Skeletal muscle cell (primary cell): ENCODE results near the gene PARP3.
"Not testable (repeated sequence)": the region's sequence is repeated elsewhere in the genome, so short reads cannot be mapped to it uniquely, and the experiment has no call there.

Experiments used
- DNase-seq: peaks from one replicate; pipeline ENCODE4 v3.0.0-alpha.2; 2010; ENCODE audit warnings: low read depth
- H3K4me3 ChIP-seq: 2 replicates; pipeline ENCODE4 v1.5.1; 2011; ENCODE audit warnings: low read depth, mild to moderate bottlenecking, control low read depth, low read length, moderate library complexity

Gene PARP3

GRCh38 chr3:51977446-51978142 is 35.4 kb downstream of the PARP3 start:
- no peak overlapping the region for H3K4me3 ChIP-seq
- no peak for DNase-seq

GRCh38 chr3:51978143-51978502 is 36.0 kb downstream of the PARP3 start:
- no peak overlapping the region for H3K4me3 ChIP-seq
- no peak for DNase-seq

- no peak for DNase-seq
- no peak overlapping the region for H3K4me3 ChIP-seq
These were observed 38.1 kb downstream of the PARP3 start for GRCh38 chr3:51980253-51980652.

GRCh38 chr3:51982352-51982837 is 40.2 kb downstream of the PARP3 start:
- peak overlapping the region; percentile 58 for H3K4me3 ChIP-seq
- DNase-seq, result no peak

- H3K4me3 ChIP-seq, result peak within 1 kb of the TSS; percentile 58
- peak; percentile 84 for DNase-seq
These were observed 40.8 kb downstream of the PARP3 start, which contains the start of gene ACY1 for GRCh38 chr3:51982838-51983577. ACY1 (plus strand) TSS chr3:51983535; CDS start chr3:51984065, 530 bp downstream.

GRCh38 chr3:51983578-51984268 is 41.6 kb downstream of the PARP3 start:
- DNase-seq, result no peak
- peak overlapping the region; percentile 58 for H3K4me3 ChIP-seq

- H3K4me3 ChIP-seq, result peak overlapping the region; percentile 58
- DNase-seq, result no peak
These were observed 42.1 kb downstream of the PARP3 start for GRCh38 chr3:51984269-51984647.

GRCh38 chr3:51985063-51985462 is 42.9 kb downstream of the PARP3 start:
- no peak for DNase-seq
- H3K4me3 ChIP-seq, result no peak overlapping the region

GRCh38 chr3:51986010-51986947 is 44.1 kb downstream of the PARP3 start:
- DNase-seq, result no peak

GRCh38 chr3:51987568-51987967 is 45.4 kb downstream of the PARP3 start:
- no peak overlapping the region for H3K4me3 ChIP-seq
- no peak for DNase-seq

More at GRCh38 chr3:51986010-51986947, 44.1 kb downstream of the PARP3 start:
- no peak overlapping the region for H3K4me3 ChIP-seq

GRCh38 chr3:51988286-51989146 is 46.4 kb downstream of the PARP3 start:
- DNase-seq, result no peak
- H3K4me3 ChIP-seq, result no peak overlapping the region

- not testable (repeated sequence) for H3K4me3 ChIP-seq
These were observed 48.4 kb downstream of the PARP3 start for GRCh38 chr3:51990501-51990971.

GRCh38 chr3:51992017-51992682 is 50.0 kb downstream of the PARP3 start:
- DNase-seq, result no peak
- no peak overlapping the region for H3K4me3 ChIP-seq

More at GRCh38 chr3:51990501-51990971, 48.4 kb downstream of the PARP3 start:
- not testable (repeated sequence) for DNase-seq

- not testable (repeated sequence) for DNase-seq, H3K4me3 ChIP-seq
These were observed 51.5 kb downstream of the PARP3 start for GRCh38 chr3:51993657-51994056.

- H3K4me3 ChIP-seq, result peak overlapping the region; percentile 98
- no peak for DNase-seq
These were observed 52.4 kb downstream of the PARP3 start for GRCh38 chr3:51994530-51994929.

GRCh38 chr3:51995346-51996163 is 53.4 kb downstream of the PARP3 start, which contains the start of gene RPL29:
RPL29 (minus strand) TSS chr3:51995895; CDS start chr3:51995461, 434 bp downstream.
- peak; percentile 86 for DNase-seq
- H3K4me3 ChIP-seq, result peak within 1 kb of the TSS; percentile 98

GRCh38 chr3:51997172-51997571 is 55.0 kb downstream of the PARP3 start:
- no peak overlapping the region for H3K4me3 ChIP-seq
- DNase-seq, result no peak
